ENCODE results near the gene NEURL1.

NEURL1 gene

GRCh38 chr10:103507235-103508191, 14.0 kb downstream of the NEURL1 start:
- H3F3A ChIP-seq (ENCODE audit: insufficient read depth) = no peaks in the 10 kb centered on the region
- no peaks in the 10 kb centered on the region for H3K9me2 ChIP-seq (replicated peaks; ENCODE audit: insufficient read depth, low read length)
- TF ChIP-seq EZH2phosphoT487 (conservative IDR thresholded peaks at IDR 0.05; ENCODE audit: low read length) = no peak
- TF ChIP-seq CTCF (IDR thresholded peaks at IDR 0.05; ENCODE audit: insufficient read depth, low read length, poor library complexity, severe bottlenecking) = no peak
- H2AFZ ChIP-seq (ENCODE audit: low read depth, low read length, severe bottlenecking) = no peak overlapping the region
- H3K4me2 ChIP-seq (ENCODE audit: low read depth, low read length, poor library complexity, severe bottlenecking) = no peak overlapping the region
- no peaks in the 10 kb centered on the region for H3K79me2 ChIP-seq (ENCODE audit: insufficient read depth, low read length)
- H3K36me3 ChIP-seq (ENCODE audit: low read length) = no peaks in the 10 kb centered on the region
- H3K9me3 ChIP-seq (ENCODE audit: insufficient read depth, low read length) = no peaks in the 10 kb centered on the region
- H4K20me1 ChIP-seq (ENCODE audit: low read depth, low read length) = no peaks in the 10 kb centered on the region
- H3K27me3 ChIP-seq (ENCODE audit: low read length) = no peaks in the 10 kb centered on the region
- H3K4me3 ChIP-seq (ENCODE audit: insufficient read depth, low read length, poor library complexity, severe bottlenecking) = no peak overlapping the region
- H3K9ac ChIP-seq (ENCODE audit: low read length) = no peak overlapping the region
- H3K27ac ChIP-seq (ENCODE audit: low read depth, low read length) = no peak overlapping the region

GRCh38 chr10:103510046-103510685, 16.7 kb downstream of the NEURL1 start:
- H4K20me1 ChIP-seq (ENCODE audit: low read depth, low read length) = no peaks in the 10 kb centered on the region
- H3K27me3 ChIP-seq (ENCODE audit: low read length) = no peaks in the 10 kb centered on the region
- TF ChIP-seq EZH2phosphoT487 (conservative IDR thresholded peaks at IDR 0.05; ENCODE audit: low read length) (no peak), CTCF (IDR thresholded peaks at IDR 0.05; ENCODE audit: insufficient read depth, low read length, poor library complexity, severe bottlenecking) (no peak)
- no peaks in the 10 kb centered on the region for H3F3A ChIP-seq (ENCODE audit: insufficient read depth)
- no peak overlapping the region for H3K27ac ChIP-seq (ENCODE audit: low read depth, low read length)
- H3K9ac ChIP-seq (ENCODE audit: low read length) = no peak overlapping the region
- H3K4me2 ChIP-seq (ENCODE audit: low read depth, low read length, poor library complexity, severe bottlenecking) = no peak overlapping the region
- H3K79me2 ChIP-seq (ENCODE audit: insufficient read depth, low read length) = no peaks in the 10 kb centered on the region
- no peak overlapping the region for H2AFZ ChIP-seq (ENCODE audit: low read depth, low read length, severe bottlenecking)
- H3K9me3 ChIP-seq (ENCODE audit: insufficient read depth, low read length) = no peaks in the 10 kb centered on the region
- H3K36me3 ChIP-seq (ENCODE audit: low read length) = no peaks in the 10 kb centered on the region
- no peaks in the 10 kb centered on the region for H3K9me2 ChIP-seq (replicated peaks; ENCODE audit: insufficient read depth, low read length)
- no peak overlapping the region for H3K4me3 ChIP-seq (ENCODE audit: insufficient read depth, low read length, poor library complexity, severe bottlenecking)

GRCh38 chr10:103510791-103511752, 17.6 kb downstream of the NEURL1 start:
- Histone ChIP-seq H3K79me2 (ENCODE audit: insufficient read depth, low read length) (no peaks in the 10 kb centered on the region), H3K36me3 (ENCODE audit: low read length) (no peaks in the 10 kb centered on the region), H3K9ac (ENCODE audit: low read length) (no peak overlapping the region), H3K9me2 (replicated peaks; ENCODE audit: insufficient read depth, low read length) (no peaks in the 10 kb centered on the region), H3F3A (ENCODE audit: insufficient read depth) (no peaks in the 10 kb centered on the region), H3K4me2 (ENCODE audit: low read depth, low read length, poor library complexity, severe bottlenecking) (no peak overlapping the region), H3K27me3 (ENCODE audit: low read length) (no peaks in the 10 kb centered on the region), H4K20me1 (ENCODE audit: low read depth, low read length) (no peaks in the 10 kb centered on the region), H3K4me3 (ENCODE audit: insufficient read depth, low read length, poor library complexity, severe bottlenecking) (no peak overlapping the region), H2AFZ (ENCODE audit: low read depth, low read length, severe bottlenecking) (no peak overlapping the region), H3K9me3 (ENCODE audit: insufficient read depth, low read length) (no peaks in the 10 kb centered on the region), H3K27ac (ENCODE audit: low read depth, low read length) (no peak overlapping the region)
- TF ChIP-seq CTCF (IDR thresholded peaks at IDR 0.05; ENCODE audit: insufficient read depth, low read length, poor library complexity, severe bottlenecking) = no peak
- TF ChIP-seq EZH2phosphoT487 (conservative IDR thresholded peaks at IDR 0.05; ENCODE audit: low read length) = no peak
